GM12878 (cell line): ENCODE measurements around the gene CAB39L. TPM values are rescaled to one million over a fixed set of nuclear protein-coding genes. Genes with fewer than 3 reads are reported as not detected.

Experiments
- ATAC-seq: fragments of 200-7000 bp; cut with Tn5 transposase; 3 replicates; pipeline ENCODE4 v1.9.1; 2020; ENCODE audit warnings: mild to moderate bottlenecking, moderate library complexity
- BruUV-seq: library from RNA; stranded (reverse); fragments of 400-500 nt; replicated peaks from 2 replicates; lab custom pipeline; 2021; lab: Mats Ljungman, UMichigan
- CTCF ChIA-PET: fragments of 300-600 bp; sonication (Branson Sonifier 250); formaldehyde crosslinking; extraction: SDS; loops from one replicate; lab custom pipeline; 2021; ENCODE audit warnings: inconsistent platforms; lab: Yijun Ruan, JAX
- POLR2A ChIA-PET: fragments of 350-600 bp; formaldehyde crosslinking; extraction: SDS; loops from one replicate; lab custom pipeline; 2021; ENCODE audit warnings: inconsistent platforms; lab: Charles Lee
- RAD21 ChIA-PET: fragments of 300-600 bp; sonication (Branson Sonifier 250); formaldehyde crosslinking; loops from one replicate; lab custom pipeline; 2023; ENCODE audit warnings: antibody characterized with exemption; ENCODE audit not compliant: unreplicated experiment; lab: Charles Lee
- SMC1A ChIA-PET: fragments of 300-600 bp; sonication (Branson Sonifier 250); formaldehyde crosslinking; loops from one replicate; lab custom pipeline; 2023; ENCODE audit not compliant: unreplicated experiment, uncharacterized antibody; lab: Charles Lee
- DNase-seq: peaks from one replicate; pipeline ENCODE4 v3.0.0-alpha.2; 2011; ENCODE audit warnings: low read depth, low spot score
- FAIRE-seq: peaks from 3 replicates; lab custom pipeline; 2011; peaks lifted over from hg19 to GRCh38; lab: Jason Lieb, UNC
- H2AFZ ChIP-seq: 2 replicates; pipeline ENCODE4 v1.6.0; 2011; ENCODE audit warnings: low read depth, low read length, control low read depth; ENCODE audit not compliant: control insufficient read depth
- H3K27ac ChIP-seq: 2 replicates; pipeline ENCODE4 v1.5.1; 2011; ENCODE audit warnings: control low read depth; ENCODE audit not compliant: control insufficient read depth, insufficient read depth
- H3K27me3 ChIP-seq, 2 experiments: replicated peaks in 1 of 2; 2 replicates each; pipeline versions ENCODE4 v1.6.0 to v1.6.1; 2011; ENCODE audit warnings: low read length in 1 of 2; ENCODE audit not compliant: control insufficient read depth in 2 of 2, insufficient read depth in 2 of 2
- H3K36me3 ChIP-seq, 2 experiments: 2 replicates each; pipeline ENCODE4 v1.5.1; 2011; ENCODE audit warnings: low read length in 1 of 2; ENCODE audit not compliant: control insufficient read depth in 2 of 2, insufficient read depth in 2 of 2
- H3K4me1 ChIP-seq: 2 replicates; pipeline ENCODE4 v1.6.1; 2011; ENCODE audit warnings: mild to moderate bottlenecking, low read length, moderate library complexity, mixed read lengths; ENCODE audit not compliant: control insufficient read depth, insufficient read depth
- H3K4me2 ChIP-seq: 2 replicates; pipeline ENCODE4 v1.6.0; 2011; ENCODE audit warnings: control low read depth; ENCODE audit not compliant: control insufficient read depth, insufficient read depth
- H3K4me3 ChIP-seq: fragments of 200-600 bp; sonication (generic); 2 replicates; pipeline ENCODE4 v1.5.1; 2016
- H3K79me2 ChIP-seq: 2 replicates; pipeline ENCODE4 v1.6.0; 2011; ENCODE audit warnings: low read length; ENCODE audit not compliant: control insufficient read depth, insufficient read depth
- H3K9ac ChIP-seq: 2 replicates; pipeline ENCODE4 v1.8.0; 2011; ENCODE audit warnings: low read length, control low read depth, mixed read lengths; ENCODE audit not compliant: control insufficient read depth, insufficient read depth
- H3K9me3 ChIP-seq: replicated peaks from 3 replicates; pipeline ENCODE4 v1.5.1; 2011; ENCODE audit warnings: mild to moderate bottlenecking, low read length; ENCODE audit not compliant: control insufficient read depth, insufficient read depth
- H4K20me1 ChIP-seq: 2 replicates; pipeline ENCODE4 v1.6.0; 2011; ENCODE audit not compliant: control insufficient read depth, insufficient read depth
- ELK1 ChIP-seq: IDR thresholded peaks from 2 replicates; pipeline ENCODE4 v1.6.1; 2012; ENCODE audit warnings: low read depth, low read length, improper control_type of control experiment
- FOS ChIP-seq: IDR thresholded peaks from 3 replicates; pipeline ENCODE4 v1.6.1; 2011; ENCODE audit warnings: borderline replicate concordance; ENCODE audit not compliant: insufficient read length; ENCODE audit errors: extremely low read depth
- IRF4 ChIP-seq: IDR thresholded peaks from 2 replicates; pipeline ENCODE4 v1.6.1; 2011; ENCODE audit warnings: low read depth, low read length
- JUND ChIP-seq: IDR thresholded peaks from 2 replicates; pipeline ENCODE4 v1.6.1; 2012; ENCODE audit warnings: low read depth, mild to moderate bottlenecking, low read length, improper control_type of control experiment, moderate library complexity
- POU2F2 ChIP-seq: IDR thresholded peaks from 3 replicates; pipeline ENCODE4 v1.6.1; 2011; ENCODE audit warnings: low read depth, mild to moderate bottlenecking, low read length, borderline replicate concordance
- RB1 ChIP-seq: fragments of 450-650 bp; formaldehyde crosslinking; IDR thresholded peaks from 2 replicates; pipeline ENCODE4 v1.6.1; 2017; ENCODE audit warnings: mild to moderate bottlenecking, borderline replicate concordance
- TCF7 ChIP-seq: IDR thresholded peaks from 2 replicates; pipeline ENCODE4 v1.6.1; 2014; ENCODE audit warnings: antibody characterized with exemption, borderline replicate concordance
- ZNF592 ChIP-seq: fragments of 450-650 bp; IDR thresholded peaks from 2 replicates; pipeline ENCODE4 v1.6.1; 2017; ENCODE audit warnings: mild to moderate bottlenecking, moderate library complexity
- ZZZ3 ChIP-seq: IDR thresholded peaks from 2 replicates; pipeline ENCODE4 v1.6.1; 2011; ENCODE audit warnings: low read depth; ENCODE audit not compliant: control insufficient read depth, insufficient read length
- WGBS: methylation state at CpG from one replicate; pipeline ENCODE4 v1.1.6; 2016; ENCODE audit warnings: low lambda C conversion rate; ENCODE audit not compliant: insufficient replicate concordance, insufficient coverage; ENCODE audit errors: missing lambda C conversion rate; 5-methylcytosine and 5-hydroxymethylcytosine counted together
- in situ Hi-C: fragments of 300-500 bp; cut with MboI; formaldehyde crosslinking; loops from 9 replicates; pipeline ENCODE4 v1.14.3; 2018; ENCODE audit warnings: mixed read lengths
- intact Hi-C: fragments of 100-400 bp; cut with micrococcal nuclease; formaldehyde crosslinking; loops from one replicate; pipeline ENCODE4 v1.14.2; 2022; ENCODE audit not compliant: unreplicated experiment
- polyA plus RNA-seq, 11 experiments: library from polyadenylated mRNA; depleted of rRNA in 4 of 11; unstranded in 6 of 11; stranded (reverse) in 5 of 11; fragments of >200 nt; fragmentation: Nextera tagmentation in 4 of 11; fragmentation: Illumina TruSeq in 1 of 11; extraction: Ambion mirVana in 4 of 11; extraction: Trizol in 1 of 11; gene quantifications; 1 replicate in 1 of 11; 2 replicates in 10 of 11; pipeline versions ENCODE4 v1.2.1 to v1.2.3, GENCODE V29; 2011 to 2016; ENCODE audit warnings: inconsistent platforms in 2 of 11, missing spikeins in 2 of 11, low read depth in 1 of 11
- total RNA-seq, 4 experiments: library from RNA; depleted of rRNA in 3 of 4; stranded (reverse); fragments of >200 nt in 3 of 4; fragmentation: Illumina TruSeq in 1 of 4; extraction: Trizol in 1 of 4; gene quantifications; 2 replicates each; pipeline versions ENCODE4 v1.2.1 to v1.2.3, GENCODE V29; 2013 to 2021
- TF ChIP-seq, protein P1 (sequence below): fragments of 450-650 bp; IDR thresholded peaks from 2 replicates; pipeline ENCODE4 v1.6.1; 2016; ENCODE audit warnings: mild to moderate bottlenecking
- TF ChIP-seq, protein P2 (sequence below): fragments of 450-650 bp; conservative IDR thresholded peaks from 2 replicates; pipeline ENCODE4 v1.6.1; 2017; ENCODE audit warnings: mild to moderate bottlenecking, moderate library complexity

Gene CAB39L
- total and polyA plus RNA-seq, 10 of the 15 experiments (the other 5 are each of a cell fraction or from before 2014, with no cell fraction given) = 0.88 to 3.0 (median 1.7) TPM

GRCh38 chr13:49348751-49349150 lies 95.1 kb downstream of the CAB39L start:
- no peaks in the 10 kb centered on the region for H4K20me1 ChIP-seq
- in situ Hi-C loops (no loop called here), intact Hi-C loops (no loop called here)
- no peaks in the 10 kb centered on the region for H3K9me3 ChIP-seq
- H3K36me3 ChIP-seq = no peaks in the 10 kb centered on the region
- H3K4me3 ChIP-seq = no peak overlapping the region
- no peaks in the 10 kb centered on the region for H3K4me1 ChIP-seq
- no peaks in the 10 kb centered on the region for H3K27me3 ChIP-seq
- no peak overlapping the region for H3K27ac ChIP-seq
- no peak for ATAC-seq
- no peak overlapping the region for H3K9ac ChIP-seq
- DNase-seq = no peak
- ChIA-PET POLR2A (no interaction called here), SMC1A (no interaction called here), CTCF (interaction anchor here (1.5 kb wide), 1 partner anchor 580 kb away, joined by 3 read pairs; no protein-coding TSS in a partner anchor), RAD21 (no interaction called here)
- H3K4me2 ChIP-seq = no peak overlapping the region
- no peak overlapping the region for H2AFZ ChIP-seq
- H3K79me2 ChIP-seq = no peaks in the 10 kb centered on the region
- FAIRE-seq = no peak
- WGBS = 70% methylated on average over 7 of the region's 7 CpGs
- no TSS peak for BruUV-seq
- no peak for TF ChIP-seq TCF7
- TF ChIP-seq IRF4 = no peak
- TF ChIP-seq RB1 = no peak
- TF ChIP-seq ELK1 = no peak
- no peak for TF ChIP-seq FOS
- no peak for TF ChIP-seq ZNF592
- no peak for TF ChIP-seq POU2F2
- TF ChIP-seq, protein P1, sequence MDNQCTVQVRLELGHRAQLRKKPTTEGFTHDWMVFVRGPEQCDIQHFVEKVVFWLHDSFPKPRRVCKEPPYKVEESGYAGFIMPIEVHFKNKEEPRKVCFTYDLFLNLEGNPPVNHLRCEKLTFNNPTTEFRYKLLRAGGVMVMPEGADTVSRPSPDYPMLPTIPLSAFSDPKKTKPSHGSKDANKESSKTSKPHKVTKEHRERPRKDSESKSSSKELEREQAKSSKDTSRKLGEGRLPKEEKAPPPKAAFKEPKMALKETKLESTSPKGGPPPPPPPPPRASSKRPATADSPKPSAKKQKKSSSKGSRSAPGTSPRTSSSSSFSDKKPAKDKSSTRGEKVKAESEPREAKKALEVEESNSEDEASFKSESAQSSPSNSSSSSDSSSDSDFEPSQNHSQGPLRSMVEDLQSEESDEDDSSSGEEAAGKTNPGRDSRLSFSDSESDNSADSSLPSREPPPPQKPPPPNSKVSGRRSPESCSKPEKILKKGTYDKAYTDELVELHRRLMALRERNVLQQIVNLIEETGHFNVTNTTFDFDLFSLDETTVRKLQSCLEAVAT = no peak
- TF ChIP-seq, protein P2, sequence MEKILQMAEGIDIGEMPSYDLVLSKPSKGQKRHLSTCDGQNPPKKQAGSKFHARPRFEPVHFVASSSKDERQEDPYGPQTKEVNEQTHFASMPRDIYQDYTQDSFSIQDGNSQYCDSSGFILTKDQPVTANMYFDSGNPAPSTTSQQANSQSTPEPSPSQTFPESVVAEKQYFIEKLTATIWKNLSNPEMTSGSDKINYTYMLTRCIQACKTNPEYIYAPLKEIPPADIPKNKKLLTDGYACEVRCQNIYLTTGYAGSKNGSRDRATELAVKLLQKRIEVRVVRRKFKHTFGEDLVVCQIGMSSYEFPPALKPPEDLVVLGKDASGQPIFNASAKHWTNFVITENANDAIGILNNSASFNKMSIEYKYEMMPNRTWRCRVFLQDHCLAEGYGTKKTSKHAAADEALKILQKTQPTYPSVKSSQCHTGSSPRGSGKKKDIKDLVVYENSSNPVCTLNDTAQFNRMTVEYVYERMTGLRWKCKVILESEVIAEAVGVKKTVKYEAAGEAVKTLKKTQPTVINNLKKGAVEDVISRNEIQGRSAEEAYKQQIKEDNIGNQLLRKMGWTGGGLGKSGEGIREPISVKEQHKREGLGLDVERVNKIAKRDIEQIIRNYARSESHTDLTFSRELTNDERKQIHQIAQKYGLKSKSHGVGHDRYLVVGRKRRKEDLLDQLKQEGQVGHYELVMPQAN = no peak
- no peak for TF ChIP-seq ZZZ3
- TF ChIP-seq JUND = no peak
